ENCODE data around the gene YWHAB. TPM values are rescaled to one million over a fixed set of nuclear protein-coding genes. Genes with fewer than 3 reads are reported as not detected.

The YWHAB gene
- total and polyA plus RNA-seq, 2 of the 4 experiments (the other 2 are of a cell fraction), result 78.0 to 102 TPM

- Histone ChIP-seq H3K36me3 (ENCODE audit: control insufficient read depth, insufficient read depth, low read length) (peaks cover 30% of the 10 kb centered on the region), H3K4ac (ENCODE audit: low read depth, low read length) (no peak overlapping the region), H4K91ac (ENCODE audit: insufficient read depth, low read depth, low read length) (no peak overlapping the region), H3K4me3 (ENCODE audit: insufficient read depth, low read depth, low read length) (no peak overlapping the region), H2BK15ac (ENCODE audit: low read depth, low read length) (no peak overlapping the region), H2BK5ac (ENCODE audit: low read depth, low read length, poor library complexity, severe bottlenecking) (no peak overlapping the region), H3K14ac (replicated peaks; ENCODE audit: low read depth, low read length) (no peak overlapping the region), H2AK5ac (ENCODE audit: low read depth, low read length) (no peak overlapping the region), H2AFZ (replicated peaks; ENCODE audit: low read length, poor library complexity) (no peak overlapping the region), H3K9me3 (ENCODE audit: control insufficient read depth, insufficient read depth, low read length) (no peaks in the 10 kb centered on the region), H4K8ac (ENCODE audit: low read depth in 2 of 2, low read length in 2 of 2) (no peak overlapping the region), H3K9me1 (ENCODE audit: insufficient read depth, low read length) (peaks cover 5% of the 10 kb centered on the region; the same call in 1 of the 2 replicates), H3K56ac (ENCODE audit: extremely low read depth, insufficient read depth, low read length) (no peak overlapping the region), H3K9ac (ENCODE audit: low read depth, low read length) (no peak overlapping the region), H3K23ac (ENCODE audit: low read depth, low read length) (no peak overlapping the region), H3K79me1 (ENCODE audit: low read depth in 1 of 2, low read length in 2 of 2) (no peaks in the 10 kb centered on the region), H2BK120ac (ENCODE audit: low read depth, low read length) (no peak overlapping the region), H3K4me2 (ENCODE audit: low read depth, low read length) (no peak overlapping the region), H3K27ac (ENCODE audit: insufficient read depth, low read length) (no peak overlapping the region), H3K18ac (ENCODE audit: low read depth, low read length) (no peak overlapping the region), H4K5ac (ENCODE audit: low read depth, low read length) (no peak overlapping the region), H2AK9ac (replicated peaks; ENCODE audit: low read depth, low read length, poor library complexity) (no peak overlapping the region), H2BK20ac (ENCODE audit: low read depth, low read length) (no peak overlapping the region), H3K4me1 (ENCODE audit: control insufficient read depth, insufficient read depth, low read length) (no peaks in the 10 kb centered on the region), H3K27me3 (ENCODE audit: control insufficient read depth, insufficient read depth, low read length) (no peaks in the 10 kb centered on the region), H4K20me1 (ENCODE audit: insufficient read depth, low read length) (no peaks in the 10 kb centered on the region)
- TF ChIP-seq POLR2A (IDR thresholded peaks at IDR 0.05; ENCODE audit: low read depth, low read length) (no peak), MAFK (IDR thresholded peaks at IDR 0.05; ENCODE audit: low read depth, low read length) (no peak), CTCF (conservative IDR thresholded peaks at IDR 0.05; ENCODE audit: low read depth, low read length) (no peak), BHLHE40 (IDR thresholded peaks at IDR 0.05; ENCODE audit: low read depth, low read length) (no peak), RFX5 (IDR thresholded peaks at IDR 0.05; ENCODE audit: low read depth, low read length) (no peak), RCOR1 (IDR thresholded peaks at IDR 0.05; ENCODE audit: insufficient replicate concordance, low read length) (no peak), FOS (IDR thresholded peaks at IDR 0.05; ENCODE audit: low read depth, low read length) (no peak), MXI1 (IDR thresholded peaks at IDR 0.05; ENCODE audit: borderline replicate concordance, low read depth, low read length) (no peak), NFE2L2 (IDR thresholded peaks at IDR 0.05; ENCODE audit: low read depth, low read length) (no peak), CEBPB (IDR thresholded peaks at IDR 0.05; ENCODE audit: low read depth, low read length) (no peak), RAD21 (IDR thresholded peaks at IDR 0.05; ENCODE audit: low read length) (no peak)
- TF ChIP-seq, protein P1, sequence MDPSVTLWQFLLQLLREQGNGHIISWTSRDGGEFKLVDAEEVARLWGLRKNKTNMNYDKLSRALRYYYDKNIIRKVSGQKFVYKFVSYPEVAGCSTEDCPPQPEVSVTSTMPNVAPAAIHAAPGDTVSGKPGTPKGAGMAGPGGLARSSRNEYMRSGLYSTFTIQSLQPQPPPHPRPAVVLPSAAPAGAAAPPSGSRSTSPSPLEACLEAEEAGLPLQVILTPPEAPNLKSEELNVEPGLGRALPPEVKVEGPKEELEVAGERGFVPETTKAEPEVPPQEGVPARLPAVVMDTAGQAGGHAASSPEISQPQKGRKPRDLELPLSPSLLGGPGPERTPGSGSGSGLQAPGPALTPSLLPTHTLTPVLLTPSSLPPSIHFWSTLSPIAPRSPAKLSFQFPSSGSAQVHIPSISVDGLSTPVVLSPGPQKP (IDR thresholded peaks at IDR 0.05; ENCODE audit: borderline replicate concordance, low read depth, low read length), result no peak
- TF ChIP-seq, protein P2, sequence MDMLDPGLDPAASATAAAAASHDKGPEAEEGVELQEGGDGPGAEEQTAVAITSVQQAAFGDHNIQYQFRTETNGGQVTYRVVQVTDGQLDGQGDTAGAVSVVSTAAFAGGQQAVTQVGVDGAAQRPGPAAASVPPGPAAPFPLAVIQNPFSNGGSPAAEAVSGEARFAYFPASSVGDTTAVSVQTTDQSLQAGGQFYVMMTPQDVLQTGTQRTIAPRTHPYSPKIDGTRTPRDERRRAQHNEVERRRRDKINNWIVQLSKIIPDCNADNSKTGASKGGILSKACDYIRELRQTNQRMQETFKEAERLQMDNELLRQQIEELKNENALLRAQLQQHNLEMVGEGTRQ (IDR thresholded peaks at IDR 0.05; ENCODE audit: low read depth, low read length), result no peak
- ChIA-PET CTCF (no interaction called here), POLR2A (ENCODE audit: unreplicated experiment) (interaction anchor here (0.6 kb wide), 1 partner anchor 10 kb away, joined by 8 read pairs; no protein-coding TSS in a partner anchor)
- in situ Hi-C loops (cut with MboI; ENCODE audit: low sequenced_read_pairs) (no loop called here), dilution Hi-C loops (cut with HindIII; ENCODE audit: low sequenced_read_pairs, unreplicated experiment) (no loop called here), intact Hi-C loops (cut with micrococcal nuclease) (no loop called here)
- DNase-seq, result no peak
- ATAC-seq (ENCODE audit: low read depth), result no peak
- no CpG with 5 or more reads among the region's 3 CpGs for WGBS, 2 experiments (ENCODE audit: extremely low coverage in 2 of 2, insufficient read length in 1 of 2)
- no TSS peak for BruUV-seq (replicated peaks)
Observed at GRCh38 chr20:44918342-44918741, 32.8 kb downstream of the YWHAB start.

Measured in IMR-90 (cell line).